Measurements from ENCODE around the gene AOPEP.

DNA sequence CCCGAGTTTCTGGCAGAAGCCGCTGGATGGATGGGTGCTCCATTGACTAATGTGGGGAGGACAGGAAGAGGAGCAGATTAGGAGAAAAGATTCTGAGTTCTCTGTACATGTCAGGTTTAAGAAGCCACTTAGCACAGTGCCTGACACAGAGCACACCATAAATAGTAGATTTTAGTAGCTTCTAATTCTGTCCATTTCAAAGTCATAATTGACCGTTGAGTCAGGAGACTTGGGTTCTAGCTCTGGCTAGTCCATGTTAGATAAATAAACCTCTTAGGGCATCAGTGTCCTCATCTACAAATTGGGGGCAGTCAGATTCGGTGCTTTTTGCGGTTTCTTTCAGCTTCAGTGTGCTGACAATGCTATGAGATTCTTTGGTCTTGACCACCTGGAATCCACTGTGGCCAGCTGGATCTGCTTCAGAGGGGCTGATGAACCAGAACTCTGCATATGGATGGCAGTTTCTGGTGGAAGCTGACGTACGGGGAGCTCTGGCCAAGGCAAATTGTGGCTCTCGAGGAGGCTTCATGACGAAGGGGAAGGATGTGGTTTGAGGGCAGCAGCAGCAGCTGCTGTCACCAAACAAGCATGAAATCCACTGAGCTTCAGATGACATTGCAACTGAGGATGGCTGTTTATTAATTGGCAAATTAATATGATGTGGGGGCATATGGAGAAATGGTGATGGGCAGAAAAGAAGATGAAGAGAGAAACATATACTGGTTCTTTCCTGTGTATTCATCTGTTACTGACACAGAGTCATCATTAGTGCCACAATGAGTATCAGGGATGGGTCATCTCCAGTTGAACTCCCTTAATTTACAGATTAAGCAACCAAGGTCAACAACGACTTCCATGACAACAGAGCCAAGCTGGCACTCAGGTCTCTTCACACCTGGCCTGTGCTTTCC lies 134.4 kb downstream of the AOPEP start:
- TF ChIP-seq, protein P1, sequence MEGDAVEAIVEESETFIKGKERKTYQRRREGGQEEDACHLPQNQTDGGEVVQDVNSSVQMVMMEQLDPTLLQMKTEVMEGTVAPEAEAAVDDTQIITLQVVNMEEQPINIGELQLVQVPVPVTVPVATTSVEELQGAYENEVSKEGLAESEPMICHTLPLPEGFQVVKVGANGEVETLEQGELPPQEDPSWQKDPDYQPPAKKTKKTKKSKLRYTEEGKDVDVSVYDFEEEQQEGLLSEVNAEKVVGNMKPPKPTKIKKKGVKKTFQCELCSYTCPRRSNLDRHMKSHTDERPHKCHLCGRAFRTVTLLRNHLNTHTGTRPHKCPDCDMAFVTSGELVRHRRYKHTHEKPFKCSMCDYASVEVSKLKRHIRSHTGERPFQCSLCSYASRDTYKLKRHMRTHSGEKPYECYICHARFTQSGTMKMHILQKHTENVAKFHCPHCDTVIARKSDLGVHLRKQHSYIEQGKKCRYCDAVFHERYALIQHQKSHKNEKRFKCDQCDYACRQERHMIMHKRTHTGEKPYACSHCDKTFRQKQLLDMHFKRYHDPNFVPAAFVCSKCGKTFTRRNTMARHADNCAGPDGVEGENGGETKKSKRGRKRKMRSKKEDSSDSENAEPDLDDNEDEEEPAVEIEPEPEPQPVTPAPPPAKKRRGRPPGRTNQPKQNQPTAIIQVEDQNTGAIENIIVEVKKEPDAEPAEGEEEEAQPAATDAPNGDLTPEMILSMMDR (IDR thresholded peaks at IDR 0.05): no peak
- TF ChIP-seq POLR2A (IDR thresholded peaks at IDR 0.05): no peak
